Sigmoid colon (tissue), 7 donors: ENCODE measurements around the gene TBX19. TPM values are rescaled to one million over a fixed set of nuclear protein-coding genes. Genes with fewer than 3 reads are reported as not detected.
A peak's percentile ranks its signal among the peaks of the same experiment; 100 is the strongest.

ENCODE experiments used
- DNase-seq: peaks from one replicate; pipeline ENCODE4 v3.0.0-alpha.2; 2019
- H3K27ac ChIP-seq, 4 donors: fragments of 200-600 bp; sonication (generic); one replicate each; pipeline ENCODE4 v1.5.1; 2016 to 2019; ENCODE audit warnings: mild to moderate bottlenecking in 1 of 4
- H3K27me3 ChIP-seq, 3 donors: fragments of 200-600 bp; sonication (generic); one replicate each; pipeline ENCODE4 v1.5.1; 2019; ENCODE audit warnings: mild to moderate bottlenecking in 1 of 3
- H3K36me3 ChIP-seq, 4 donors: fragments of 200-600 bp; sonication (generic); one replicate each; pipeline ENCODE4 v1.5.1; 2016 to 2019
- H3K4me1 ChIP-seq, 4 donors: fragments of 200-600 bp; sonication (generic); one replicate each; pipeline ENCODE4 v1.5.1; 2017 to 2019
- H3K4me3 ChIP-seq, 4 donors: fragments of 200-600 bp; sonication (generic); one replicate each; pipeline ENCODE4 v1.5.1; 2017 to 2019; ENCODE audit warnings: mild to moderate bottlenecking in 2 of 4, moderate library complexity in 1 of 4
- H3K9me3 ChIP-seq, 4 donors: fragments of 200-600 bp in 3 of 4; sonication (generic) in 3 of 4; one replicate each; pipeline versions ENCODE4 v1.5.1 to v1.6.1; 2013 to 2019
- EP300 ChIP-seq, 4 donors: sonication (generic); formaldehyde crosslinking; IDR thresholded peaks; one replicate each; pipeline ENCODE4 v1.6.1; 2017; ENCODE audit warnings: antibody characterized with exemption in 4 of 4
- POLR2A ChIP-seq, 2 donors: fragments of 450-650 bp; IDR thresholded peaks; one replicate each; pipeline ENCODE4 v1.6.1; 2016; ENCODE audit warnings: antibody characterized with exemption in 2 of 2, mild to moderate bottlenecking in 2 of 2, moderate library complexity in 2 of 2
- POLR2AphosphoS5 ChIP-seq, 4 donors: sonication (generic); formaldehyde crosslinking; IDR thresholded peaks; one replicate each; pipeline ENCODE4 v1.6.1; 2017; ENCODE audit warnings: antibody characterized with exemption in 4 of 4
- WGBS, 2 donors: extraction: QIAGEN DNeasy Blood & Tissue Kit; methylation state at CpG; one replicate each; pipeline ENCODE4 v1.1.7; 2013; 5-methylcytosine and 5-hydroxymethylcytosine counted together
- intact Hi-C: fragments of 100-400 bp; cut with DNase I; formaldehyde crosslinking; loops from one replicate; pipeline ENCODE4 v1.15.1; 2023
- polyA plus RNA-seq, 3 donors: library from polyadenylated mRNA; stranded (reverse); fragments of 200-250 nt; gene quantifications; one replicate each; pipeline ENCODE4 v1.2.3, GENCODE V29; 2013
- total RNA-seq, 4 donors: library from RNA; depleted of rRNA; stranded (reverse); fragments of >200 nt; gene quantifications; one replicate each; pipeline ENCODE4 v1.1.0, GENCODE V29; 2016
- TF ChIP-seq, protein P1 (sequence below), 4 experiments: fragments of 450-650 bp in 3 of 4; fragments of 200-600 bp in 1 of 4; IDR thresholded peaks; one replicate each; pipeline ENCODE4 v1.5.1; 2016 to 2019; ENCODE audit warnings: antibody characterized with exemption in 4 of 4, mild to moderate bottlenecking in 3 of 4, moderate library complexity in 2 of 4
- donor health status: healthy with polysubstance abuse.
- donor health status: Bipolar disorder and iron deficiency.
- donor health status: healthy.

TBX19 gene
- total and polyA plus RNA-seq, 7 donors = 0.46 to 5.3 (median 2.7) TPM

DNA sequence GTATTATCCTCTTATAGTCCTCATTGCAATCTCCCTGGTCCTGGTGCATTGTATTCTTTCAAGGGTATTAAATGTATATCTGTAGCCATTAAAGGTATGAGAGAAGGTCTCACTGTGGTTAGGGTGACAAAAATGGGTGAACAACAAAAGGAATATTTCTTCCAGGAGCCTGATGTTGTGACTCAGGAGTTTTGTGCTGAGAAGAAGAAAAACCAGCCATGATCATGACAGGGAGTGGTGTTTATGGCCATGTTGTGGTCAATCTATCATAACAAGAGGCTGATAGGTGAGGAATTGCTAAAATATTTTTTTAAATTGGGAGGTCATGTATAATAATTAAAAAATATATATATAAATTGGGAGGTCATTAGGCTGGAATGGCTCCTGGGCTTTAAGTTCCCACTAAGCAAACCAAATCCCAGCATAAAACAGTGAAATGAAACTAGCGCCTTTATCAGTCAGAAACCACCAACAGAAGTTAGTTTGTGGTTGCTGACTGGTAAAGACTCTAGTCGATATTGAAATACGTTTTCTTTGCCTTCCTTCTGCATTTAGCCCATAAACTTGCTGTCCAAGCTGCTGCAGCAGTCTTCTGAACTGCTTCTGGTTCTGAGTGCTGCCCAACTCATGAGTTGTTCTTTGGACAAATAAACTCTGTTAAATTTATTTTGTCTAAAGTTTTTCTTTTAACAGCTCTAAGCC is 60.3 kb downstream of the TBX19 start:
- Histone ChIP-seq H3K4me3 (no peak overlapping the region), H3K4me1 (peaks cover 0 to 27% (median 19%) of the 10 kb centered on the region in 4 donors), H3K36me3 (no peaks in the 10 kb centered on the region), H3K27me3 (no peaks in the 10 kb centered on the region), H3K9me3 (no peaks in the 10 kb centered on the region), H3K27ac (no peak overlapping the region)
- 69 to 78% methylated on average over 3 of the region's 3 CpGs for WGBS, 2 donors
- TF ChIP-seq, protein P1, sequence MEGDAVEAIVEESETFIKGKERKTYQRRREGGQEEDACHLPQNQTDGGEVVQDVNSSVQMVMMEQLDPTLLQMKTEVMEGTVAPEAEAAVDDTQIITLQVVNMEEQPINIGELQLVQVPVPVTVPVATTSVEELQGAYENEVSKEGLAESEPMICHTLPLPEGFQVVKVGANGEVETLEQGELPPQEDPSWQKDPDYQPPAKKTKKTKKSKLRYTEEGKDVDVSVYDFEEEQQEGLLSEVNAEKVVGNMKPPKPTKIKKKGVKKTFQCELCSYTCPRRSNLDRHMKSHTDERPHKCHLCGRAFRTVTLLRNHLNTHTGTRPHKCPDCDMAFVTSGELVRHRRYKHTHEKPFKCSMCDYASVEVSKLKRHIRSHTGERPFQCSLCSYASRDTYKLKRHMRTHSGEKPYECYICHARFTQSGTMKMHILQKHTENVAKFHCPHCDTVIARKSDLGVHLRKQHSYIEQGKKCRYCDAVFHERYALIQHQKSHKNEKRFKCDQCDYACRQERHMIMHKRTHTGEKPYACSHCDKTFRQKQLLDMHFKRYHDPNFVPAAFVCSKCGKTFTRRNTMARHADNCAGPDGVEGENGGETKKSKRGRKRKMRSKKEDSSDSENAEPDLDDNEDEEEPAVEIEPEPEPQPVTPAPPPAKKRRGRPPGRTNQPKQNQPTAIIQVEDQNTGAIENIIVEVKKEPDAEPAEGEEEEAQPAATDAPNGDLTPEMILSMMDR (IDR thresholded peaks at IDR 0.05) = no peak
- TF ChIP-seq POLR2A (IDR thresholded peaks at IDR 0.05) = no peak
- no peak for TF ChIP-seq POLR2AphosphoS5 (IDR thresholded peaks at IDR 0.05)
- TF ChIP-seq EP300 (IDR thresholded peaks at IDR 0.05) = no peak
- intact Hi-C loops = loop anchor here (5.0 to 10.0 kb wide), 7 partner anchors 96 to 1206 kb away; partner anchors contain the start of genes ATP1B1, BLZF1 and NME7
- DNase-seq = no peak

DNA sequence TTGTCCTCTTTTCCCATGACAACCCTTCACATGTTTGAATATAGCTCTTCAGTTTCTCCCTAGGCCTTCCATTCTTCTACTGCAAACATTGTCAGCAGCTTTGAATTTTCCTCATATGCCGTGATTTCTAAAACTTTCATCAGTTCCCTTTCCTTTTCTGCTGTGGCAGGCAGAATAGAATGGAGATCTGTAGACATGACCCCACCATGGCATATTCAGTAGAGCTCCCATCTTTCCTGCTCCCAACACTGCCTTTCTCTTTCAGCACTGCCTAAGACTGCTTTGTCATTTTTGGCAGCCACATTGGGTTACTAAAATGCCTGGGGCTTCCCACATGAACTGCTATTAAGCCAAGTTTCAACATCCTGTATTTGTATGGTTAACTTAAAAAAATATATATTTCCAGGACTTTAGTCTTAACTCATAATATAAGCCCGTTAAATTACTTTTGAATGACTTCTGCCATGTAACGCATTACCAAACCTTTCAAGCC is 60.9 kb downstream of the TBX19 start:
- H3K4me1 ChIP-seq = peaks cover 0 to 26% (median 19%) of the 10 kb centered on the region in 4 donors
- H3K27me3 ChIP-seq = no peaks in the 10 kb centered on the region
- H3K27ac ChIP-seq = peak overlapping the region in 1 of 4 donors; percentile 72
- WGBS, 2 donors = 62 to 90% methylated on average over 3 of the region's 3 CpGs
- TF ChIP-seq, protein P1 (IDR thresholded peaks at IDR 0.05) = no peak
- TF ChIP-seq EP300 (IDR thresholded peaks at IDR 0.05) (no peak), POLR2AphosphoS5 (IDR thresholded peaks at IDR 0.05) (no peak), POLR2A (IDR thresholded peaks at IDR 0.05) (no peak)
- no peak for DNase-seq
- H3K36me3 ChIP-seq = no peaks in the 10 kb centered on the region
- intact Hi-C loops = loop anchor here (5.0 to 10.0 kb wide), 7 partner anchors 96 to 1206 kb away; partner anchors contain the start of genes ATP1B1, BLZF1 and NME7
- H3K9me3 ChIP-seq = no peaks in the 10 kb centered on the region
- H3K4me3 ChIP-seq = no peak overlapping the region

DNA sequence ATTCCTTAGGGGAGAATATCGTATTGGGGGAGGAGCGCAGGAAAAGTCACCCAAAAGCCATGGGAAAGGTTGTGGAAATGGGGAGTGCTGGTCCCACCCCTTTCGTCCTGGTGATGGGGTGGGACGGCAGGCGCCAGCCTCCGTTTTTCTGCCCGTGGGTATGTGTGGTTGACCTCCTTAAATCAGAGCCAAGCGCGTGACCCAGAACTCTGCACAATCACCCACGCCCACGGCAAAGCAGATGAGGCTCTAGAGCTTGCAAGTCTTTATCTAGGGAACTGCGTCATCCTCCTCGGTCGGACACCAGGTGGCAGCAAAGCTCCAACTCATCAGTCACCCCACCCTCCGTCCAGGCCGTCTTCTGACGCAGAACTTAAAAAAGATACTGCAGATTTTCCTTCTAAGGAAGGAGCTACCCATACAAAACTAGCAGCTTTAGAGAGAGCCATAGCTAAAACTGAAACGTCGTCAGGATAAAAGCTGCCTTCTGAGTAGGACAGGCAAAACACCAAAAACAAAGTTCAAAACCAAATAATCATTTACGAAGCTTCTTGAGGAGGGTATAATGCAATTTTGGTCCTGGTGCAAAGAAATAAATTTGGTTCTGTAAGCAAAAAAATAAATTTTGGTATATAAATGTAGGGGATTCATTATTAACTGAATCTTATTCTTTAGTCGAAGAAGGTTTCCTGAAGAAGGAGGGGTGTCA is 62.0 kb downstream of the TBX19 start:
- peak; percentile 22 to 65 (median 40) for TF ChIP-seq POLR2AphosphoS5 (IDR thresholded peaks at IDR 0.05)
- no peak for TF ChIP-seq POLR2A (IDR thresholded peaks at IDR 0.05)
- no peak for TF ChIP-seq EP300 (IDR thresholded peaks at IDR 0.05)
- TF ChIP-seq, protein P1 (IDR thresholded peaks at IDR 0.05) = peak; percentile 70 to 82 (median 76)
- DNase-seq = peak; percentile 97
- H3K27ac ChIP-seq = peak overlapping the region; percentile 48 to 72 (median 61)
- H3K27me3 ChIP-seq = no peaks in the 10 kb centered on the region
- no peaks in the 10 kb centered on the region for H3K36me3 ChIP-seq
- peaks cover 0 to 26% (median 19%) of the 10 kb centered on the region in 4 donors for H3K4me1 ChIP-seq
- H3K9me3 ChIP-seq = no peaks in the 10 kb centered on the region
- 12 to 14% methylated on average over 21 of the region's 21 CpGs for WGBS, 2 donors
- H3K4me3 ChIP-seq = peak overlapping the region in 3 of 4 donors; percentile 2 to 32 (median 20)
- intact Hi-C loops = loop anchor here (5.0 to 10.0 kb wide), 7 partner anchors 95 to 1205 kb away; partner anchors contain the start of genes ATP1B1, BLZF1 and NME7

DNA sequence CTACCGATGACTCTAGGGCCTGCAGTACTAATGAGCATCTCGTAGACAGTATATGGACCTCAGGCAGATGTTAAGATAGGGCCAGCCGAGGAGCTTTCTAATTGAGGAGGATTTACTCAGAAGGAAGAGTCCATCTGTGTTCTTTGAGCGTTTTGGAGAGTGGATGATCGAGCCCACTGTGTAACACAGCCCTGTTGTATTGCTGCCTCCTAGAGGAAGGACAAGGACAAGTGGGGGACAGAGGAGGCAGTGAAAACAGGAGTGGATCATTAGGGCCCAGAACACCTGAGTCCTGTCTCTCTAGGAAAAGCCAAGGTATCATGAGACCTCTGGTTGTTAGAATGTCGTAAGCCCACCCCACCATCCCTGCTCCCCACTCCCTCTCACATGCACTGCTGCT is 62.9 kb downstream of the TBX19 start:
- H3K27ac ChIP-seq = peak overlapping the region; percentile 48 to 72 (median 61)
- TF ChIP-seq, protein P1 (IDR thresholded peaks at IDR 0.05) = no peak
- TF ChIP-seq POLR2AphosphoS5 (IDR thresholded peaks at IDR 0.05) = no peak
- TF ChIP-seq POLR2A (IDR thresholded peaks at IDR 0.05) = no peak
- no peak for TF ChIP-seq EP300 (IDR thresholded peaks at IDR 0.05)
- H3K9me3 ChIP-seq = no peaks in the 10 kb centered on the region
- H3K4me3 ChIP-seq = no peak overlapping the region
- 70 to 88% methylated on average over 6 of the region's 6 CpGs for WGBS, 2 donors
- intact Hi-C loops = loop anchor here (5.0 to 10.0 kb wide), 7 partner anchors 94 to 1204 kb away; partner anchors contain the start of genes ATP1B1, BLZF1 and NME7
- no peaks in the 10 kb centered on the region for H3K27me3 ChIP-seq
- H3K4me1 ChIP-seq = peaks cover 0 to 26% (median 19%) of the 10 kb centered on the region in 4 donors
- H3K36me3 ChIP-seq = no peaks in the 10 kb centered on the region
- no peak for DNase-seq
